GM19324 (cell line): Measurements from ENCODE around the gene PPP6R1.

ENCODE experiments used
- ATAC-seq: cut with Tn5 transposase; IDR thresholded peaks from one replicate; pipeline ENCODE4 v1.9.1; 2021; ENCODE audit warnings: mild to moderate bottlenecking, moderate library complexity; ENCODE audit not compliant: unreplicated experiment, low FRiP score

Gene PPP6R1

GRCh38 chr19:55246462-55247451, 12.1 kb downstream of the PPP6R1 start:
- no peak for ATAC-seq

GRCh38 chr19:55245236-55245904, 13.4 kb downstream of the PPP6R1 start:
- ATAC-seq = no peak

GRCh38 chr19:55244004-55244680, 14.7 kb downstream of the PPP6R1 start:
- no peak for ATAC-seq

- no peak for ATAC-seq
Measured at GRCh38 chr19:55242517-55242916, 16.3 kb downstream of the PPP6R1 start.

- ATAC-seq = no peak
Measured at GRCh38 chr19:55241935-55242464, 16.8 kb downstream of the PPP6R1 start.

- no peak for ATAC-seq
Measured at GRCh38 chr19:55241143-55241934, 17.5 kb downstream of the PPP6R1 start.

GRCh38 chr19:55240713-55241020, 18.1 kb downstream of the PPP6R1 start:
- ATAC-seq = no peak

- no peak for ATAC-seq
Measured at GRCh38 chr19:55239004-55239403, 19.8 kb downstream of the PPP6R1 start.

GRCh38 chr19:55238030-55238429, 20.8 kb downstream of the PPP6R1 start:
- no peak for ATAC-seq

GRCh38 chr19:55232986-55233385, 25.8 kb downstream of the PPP6R1 start:
- no peak for ATAC-seq

GRCh38 chr19:55232286-55232602, 26.6 kb downstream of the PPP6R1 start:
- no peak for ATAC-seq

GRCh38 chr19:55231391-55232285, 27.2 kb downstream of the PPP6R1 start:
- no peak for ATAC-seq

- no peak for ATAC-seq
Measured at GRCh38 chr19:55230780-55231179, 28.0 kb downstream of the PPP6R1 start.

GRCh38 chr19:55230329-55230728, 28.5 kb downstream of the PPP6R1 start:
- no peak for ATAC-seq

GRCh38 chr19:55229789-55230182, 29.0 kb downstream of the PPP6R1 start:
- ATAC-seq = no peak

- no peak for ATAC-seq
Measured at GRCh38 chr19:55229145-55229788, 29.6 kb downstream of the PPP6R1 start.

GRCh38 chr19:55228403-55229031, 30.3 kb downstream of the PPP6R1 start, which contains the start of gene TMEM86B:
TSS of gene TMEM86B (minus strand) at chr19:55228763. CDS start at chr19:55228741, 22 bp downstream.
- ATAC-seq = no peak

- no peak for ATAC-seq
Measured at GRCh38 chr19:55228015-55228391, 30.8 kb downstream of the PPP6R1 start.
